HepG2 (cell line): Measurements from ENCODE around the gene ZNF763. TPM values are rescaled to one million over a fixed set of nuclear protein-coding genes. Genes with fewer than 3 reads are reported as not detected.
A peak's percentile ranks its signal among the peaks of the same experiment; 100 is the strongest.

Experiments used
- ATAC-seq: fragments of 200-7000 bp; cut with Tn5 transposase; 3 replicates; pipeline ENCODE4 v1.9.1; 2020; ENCODE audit warnings: mild to moderate bottlenecking, moderate library complexity
- BruUV-seq: library from RNA; stranded (reverse); fragments of 400-500 nt; replicated peaks from 2 replicates; lab custom pipeline; 2021; lab: Mats Ljungman, UMichigan
- CTCF ChIA-PET: fragments of 300-600 bp; formaldehyde crosslinking; extraction: SDS; loops from one replicate; lab custom pipeline; 2021; ENCODE audit warnings: low total read pairs, inconsistent platforms, low intra/inter-chr PET ratio; lab: Yijun Ruan, JAX
- POLR2A ChIA-PET: fragments of 350-600 bp; sonication (Branson Sonifier 250); formaldehyde crosslinking; loops from one replicate; lab custom pipeline; 2020; ENCODE audit warnings: antibody characterized with exemption, inconsistent platforms; lab: Yijun Ruan, JAX
- DNase-seq: peaks from one replicate; pipeline ENCODE4 v3.0.0-alpha.2; 2015; ENCODE audit warnings: low spot score
- FAIRE-seq: peaks from 3 replicates; lab custom pipeline; 2011; peaks lifted over from hg19 to GRCh38; lab: Jason Lieb, UNC
- H2AFZ ChIP-seq: one replicate; pipeline ENCODE4 v1.6.1; 2011; ENCODE audit warnings: low read length, inconsistent platforms
- H3K27ac ChIP-seq: fragments of 300-600 bp; 3 replicates; pipeline ENCODE4 v1.8.0; 2011; ENCODE audit warnings: mixed run types, mild to moderate bottlenecking, mixed read lengths, low read length, inconsistent platforms; ENCODE audit not compliant: insufficient read depth; ENCODE audit errors: extremely low read length
- H3K27me3 ChIP-seq, 2 experiments: fragments of 200-600 bp in 1 of 2; 2 replicates in 1 of 2; 3 replicates in 1 of 2; pipeline versions ENCODE4 v1.6.0 to v1.8.0; 2011; ENCODE audit warnings: low read length in 2 of 2, mild to moderate bottlenecking in 2 of 2, moderate library complexity in 2 of 2, inconsistent platforms in 1 of 2; ENCODE audit not compliant: insufficient read depth in 2 of 2, control insufficient read depth in 1 of 2
- H3K36me3 ChIP-seq, 2 experiments: fragments of 200-600 bp in 1 of 2; replicated peaks in 1 of 2; 2 replicates in 1 of 2; 3 replicates in 1 of 2; pipeline versions ENCODE4 v1.5.1 to v1.8.0; 2011; ENCODE audit warnings: low read length in 2 of 2, inconsistent platforms in 1 of 2; ENCODE audit not compliant: insufficient read depth in 2 of 2, control insufficient read depth in 1 of 2
- H3K4me1 ChIP-seq: 2 replicates; pipeline ENCODE4 v1.5.1; 2012; ENCODE audit warnings: low read length, inconsistent platforms; ENCODE audit not compliant: insufficient read depth
- H3K4me2 ChIP-seq: 2 replicates; pipeline ENCODE4 v1.6.0; 2011; ENCODE audit warnings: low read depth, low read length, inconsistent platforms
- H3K4me3 ChIP-seq, 3 experiments: fragments of 200-600 bp in 1 of 3; sonication (generic), shearing (Covaris generic) in 1 of 3; replicated peaks in 1 of 3; 2 replicates each; pipeline ENCODE4 v1.5.1; 2011 to 2016; ENCODE audit warnings: low read length in 3 of 3, inconsistent platforms in 2 of 3, low read depth in 2 of 3, mild to moderate bottlenecking in 2 of 3, control low read depth in 1 of 3, mixed read lengths in 1 of 3; ENCODE audit not compliant: insufficient read depth in 1 of 3
- H3K79me2 ChIP-seq: one replicate; pipeline ENCODE4 v1.6.1; 2011; ENCODE audit warnings: low read length, inconsistent platforms; ENCODE audit not compliant: insufficient read depth
- H3K9ac ChIP-seq: 2 replicates; pipeline ENCODE4 v1.6.0; 2011; ENCODE audit warnings: mild to moderate bottlenecking, low read depth, low read length, inconsistent platforms; ENCODE audit not compliant: insufficient read depth
- H3K9me3 ChIP-seq: 2 replicates; pipeline ENCODE4 v1.5.1; 2012; ENCODE audit warnings: mild to moderate bottlenecking, low read length
- H4K20me1 ChIP-seq: 2 replicates; pipeline ENCODE4 v1.6.0; 2011; ENCODE audit warnings: inconsistent platforms, mild to moderate bottlenecking, low read length, moderate library complexity; ENCODE audit not compliant: insufficient read depth
- CENPX ChIP-seq: sonication (generic); formaldehyde crosslinking; IDR thresholded peaks from 2 replicates; pipeline ENCODE4 v1.9.0; 2021; ENCODE audit warnings: mild to moderate bottlenecking, missing genetic modification reagents, moderate library complexity
- HNRNPUL1 ChIP-seq: fragments of 200-400 bp; formaldehyde crosslinking; IDR thresholded peaks from 2 replicates; pipeline ENCODE4 v1.6.1; 2017; ENCODE audit warnings: low read depth, mild to moderate bottlenecking, low read length, moderate library complexity
- KLF15 ChIP-seq: sonication (generic); formaldehyde crosslinking; IDR thresholded peaks from 2 replicates; pipeline ENCODE4 v1.8.1; 2023; ENCODE audit warnings: borderline replicate concordance, mild to moderate bottlenecking, inconsistent platforms, missing genetic modification reagents, mixed read lengths
- MEF2D ChIP-seq: sonication (generic); formaldehyde crosslinking; IDR thresholded peaks from 2 replicates; pipeline ENCODE4 v1.5.1; 2020; ENCODE audit warnings: mild to moderate bottlenecking, missing genetic modification reagents
- MYC ChIP-seq: sonication (generic); formaldehyde crosslinking; IDR thresholded peaks from 2 replicates; pipeline ENCODE4 v1.9.0; 2021; ENCODE audit warnings: missing genetic modification reagents, borderline replicate concordance
- NR2F1 ChIP-seq, 2 experiments: fragments of 450-650 bp in 1 of 2; formaldehyde crosslinking in 1 of 2; IDR thresholded peaks; 2 replicates each; pipeline versions ENCODE4 v1.5.0 to v1.6.1; 2016 to 2020; ENCODE audit warnings: mild to moderate bottlenecking in 1 of 2, missing compliant biosample characterization in 1 of 2, missing genetic modification reagents in 1 of 2, moderate library complexity in 1 of 2
- PCBP2 ChIP-seq: fragments of 200-400 bp; formaldehyde crosslinking; optimal IDR thresholded peaks from 2 replicates; pipeline ENCODE3; 2018; ENCODE audit warnings: low read length, low read depth; ENCODE audit not compliant: poor library complexity, severe bottlenecking
- PPARG ChIP-seq: conservative IDR thresholded peaks from 2 replicates; pipeline ENCODE4 v1.6.1; 2016; ENCODE audit warnings: missing biosample characterization, missing genetic modification reagents
- RAD21 ChIP-seq: fragments of 450-650 bp; formaldehyde crosslinking; IDR thresholded peaks from 2 replicates; pipeline ENCODE4 v1.5.0; 2020; ENCODE audit warnings: mild to moderate bottlenecking
- RFXANK ChIP-seq: IDR thresholded peaks from 2 replicates; pipeline ENCODE4 v1.6.1; 2016
- XRCC5 ChIP-seq: fragments of 200-400 bp; formaldehyde crosslinking; optimal IDR thresholded peaks from 2 replicates; pipeline ENCODE3; 2017; ENCODE audit warnings: mild to moderate bottlenecking, low read length
- ZNF496 ChIP-seq: sonication (generic); formaldehyde crosslinking; IDR thresholded peaks from 2 replicates; pipeline ENCODE4 v1.8.1; 2023; ENCODE audit warnings: mild to moderate bottlenecking, moderate library complexity, missing genetic modification reagents; ENCODE audit not compliant: insufficient replicate concordance
- ZNF501 ChIP-seq: sonication (generic); formaldehyde crosslinking; IDR thresholded peaks from 2 replicates; pipeline ENCODE4 v1.5.1; 2020; ENCODE audit warnings: mild to moderate bottlenecking, moderate library complexity, missing genetic modification reagents
- ZNF546 ChIP-seq: sonication (generic); formaldehyde crosslinking; conservative IDR thresholded peaks from 2 replicates; pipeline ENCODE4 v1.8.1; 2023; ENCODE audit warnings: mild to moderate bottlenecking, missing genetic modification reagents
- ZNF614 ChIP-seq: IDR thresholded peaks from 2 replicates; pipeline ENCODE4 v1.6.1; 2018; ENCODE audit warnings: missing biosample characterization, missing genetic modification reagents, inconsistent platforms, borderline replicate concordance
- ZNF652 ChIP-seq: IDR thresholded peaks from 2 replicates; pipeline ENCODE4 v1.6.1; 2016; ENCODE audit warnings: low read depth, borderline replicate concordance
- WGBS: methylation state at CpG from one replicate; pipeline ENCODE4 v1.1.6; 2017; ENCODE audit warnings: low lambda C conversion rate; 5-methylcytosine and 5-hydroxymethylcytosine counted together
- in situ Hi-C: cut with HindIII; loops from 2 replicates; pipeline ENCODE4 v1.10.0; 2017; ENCODE audit warnings: low pct_unique_long_range_greater_than_20kb; ENCODE audit not compliant: extremely low pct_ligation_motif_present
- intact Hi-C: fragments of 100-400 bp; cut with micrococcal nuclease; formaldehyde crosslinking; loops from one replicate; pipeline ENCODE4 v1.10.0; 2022; ENCODE audit not compliant: unreplicated experiment
- polyA plus RNA-seq, 8 experiments: library from polyadenylated mRNA; depleted of rRNA in 3 of 8; stranded (reverse) in 7 of 8; unstranded in 1 of 8; fragments of >200 nt; fragmentation: Illumina TruSeq in 4 of 8; extraction: Trizol in 4 of 8; gene quantifications; 2 replicates each; pipeline versions ENCODE4 v1.2.1 to v1.2.3, GENCODE V29; 2011 to 2016; ENCODE audit warnings: low read depth in 4 of 8, missing spikeins in 1 of 8, mixed read lengths in 1 of 8; ENCODE audit not compliant: insufficient read depth in 1 of 8
- total RNA-seq, 5 experiments: library from RNA; depleted of rRNA; stranded (reverse); fragments of >200 nt; fragmentation: Illumina TruSeq; extraction: Trizol; gene quantifications; 2 replicates each; pipeline ENCODE4 v1.2.3, GENCODE V29; 2016; ENCODE audit warnings: low read depth in 1 of 5
- TF ChIP-seq, protein P1 (sequence below): sonication (generic); formaldehyde crosslinking; IDR thresholded peaks from 2 replicates; pipeline ENCODE4 v1.4.0; 2020; ENCODE audit warnings: missing genetic modification reagents, mild to moderate bottlenecking, borderline replicate concordance
- TF ChIP-seq, protein P2 (sequence below): sonication (generic); formaldehyde crosslinking; IDR thresholded peaks from 2 replicates; pipeline ENCODE4 v1.8.1; 2022; ENCODE audit warnings: mild to moderate bottlenecking, missing genetic modification reagents

ZNF763 gene
- total and polyA plus RNA-seq, 2 of the 13 experiments (the other 11 are each of a cell fraction or from before 2014, with no cell fraction given) = 0.08 to 0.42 TPM

DNA sequence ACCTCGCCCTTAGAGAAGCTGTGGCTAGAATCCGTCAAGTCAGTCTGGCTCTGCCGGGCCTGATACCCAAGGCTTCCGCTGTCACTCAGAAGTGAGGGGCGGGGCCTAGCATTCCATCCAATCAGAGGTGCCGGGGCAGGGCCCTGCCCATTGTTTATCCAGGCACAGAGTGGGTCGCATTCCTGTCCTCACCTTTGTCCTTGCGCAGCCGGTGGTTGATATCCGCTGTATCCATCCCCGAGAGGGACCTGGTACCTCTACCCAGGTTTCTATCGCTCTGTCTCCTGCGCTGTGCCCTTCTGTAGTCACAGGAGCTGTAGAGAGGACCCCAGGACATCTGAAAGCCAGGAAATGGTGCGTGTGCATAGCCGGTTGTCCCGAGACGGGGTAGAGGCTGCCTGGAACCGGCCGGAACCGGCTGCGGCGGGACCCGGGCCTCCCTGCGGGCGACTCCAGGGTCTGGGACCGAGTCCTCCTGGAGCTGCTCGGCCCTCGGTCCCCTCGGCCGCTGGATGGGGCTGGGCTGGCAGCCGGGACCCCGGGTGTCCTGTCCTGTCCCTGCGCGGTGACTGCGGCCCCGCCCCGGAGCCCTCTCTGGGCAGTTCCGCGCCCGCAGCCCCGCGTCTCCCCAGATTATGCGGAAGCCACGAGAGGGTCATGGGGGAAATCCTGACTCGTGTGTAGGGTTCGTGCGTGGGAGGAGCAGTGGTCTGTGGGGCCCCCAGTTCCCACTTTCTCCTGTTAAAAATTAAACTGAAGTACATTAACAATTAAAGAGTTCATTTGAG is at the start of gene ZNF763 (continued):
- TF ChIP-seq ZNF546 (CRISPR knock-in tag) (no peak), MEF2D (no peak), NR2F1 (CRISPR knock-in tag; IDR thresholded peaks at IDR 0.05) (no peak), CENPX (no peak), PPARG (CRISPR knock-in tag) (no peak), MYC (peak; percentile 2; the same call in 1 of the 2 replicates)

DNA sequence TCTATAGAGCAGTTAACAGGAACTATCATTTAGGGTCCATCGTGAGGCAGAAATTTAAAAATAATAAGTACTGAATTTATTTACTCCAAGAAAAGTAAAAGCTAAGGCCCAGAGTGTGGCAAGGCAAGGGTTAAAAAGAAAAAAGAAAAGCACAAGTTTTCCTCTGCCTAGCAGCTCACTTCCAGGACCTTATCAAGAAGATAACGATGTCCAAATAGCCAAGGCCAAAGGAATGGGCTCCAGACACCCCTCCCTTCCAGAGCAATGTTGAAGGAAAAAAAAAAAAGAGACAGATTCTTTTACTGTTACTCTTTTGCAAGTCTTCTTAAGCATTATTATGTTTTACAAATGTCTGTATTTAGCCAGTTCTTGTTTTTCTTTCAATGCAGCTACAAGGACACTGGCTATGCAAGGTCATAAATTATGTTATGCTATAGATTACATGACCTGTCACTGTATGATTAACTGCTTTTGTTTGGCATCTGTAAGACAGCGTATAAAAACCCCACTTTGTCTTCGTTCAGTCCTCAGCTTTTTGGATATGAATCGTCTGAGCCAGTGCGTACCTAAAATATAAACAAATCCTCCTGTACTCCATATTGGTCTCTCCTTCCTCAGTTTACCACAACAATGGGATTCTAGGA is 42.9 kb upstream of the ZNF763 start:
- Histone ChIP-seq H3K9me3 (no peaks in the 10 kb centered on the region), H3K4me2 (no peak overlapping the region), H2AFZ (no peak overlapping the region), H3K79me2 (peaks cover 5% of the 10 kb centered on the region), H3K4me3 (no peak overlapping the region), H3K27ac (no peak overlapping the region), H3K27me3 (no peaks in the 10 kb centered on the region; a peak in 1 of 5 replicates), H4K20me1 (no peaks in the 10 kb centered on the region), H3K9ac (no peak overlapping the region), H3K4me1 (peaks cover 40% of the 10 kb centered on the region), H3K36me3 (no peaks in the 10 kb centered on the region)
- WGBS = 32% methylated on average over 6 of the region's 6 CpGs
- ATAC-seq (no peak), DNase-seq (no peak), FAIRE-seq (no peak)
- BruUV-seq = no TSS peak
- POLR2A ChIA-PET = interaction anchor here (0.9 kb wide), 1 partner anchor 34 kb away, joined by 3 read pairs; the partner anchor contains the start of gene ZNF69
- intact Hi-C loops = loop anchor here (5.0 kb wide), 1 partner anchor 35 kb away; the partner anchor contains the start of gene ZNF69
- in situ Hi-C loops = no loop called here
- CTCF ChIA-PET = no interaction called here
- TF ChIP-seq RFXANK (CRISPR knock-in tag) (no peak), ZNF496 (CRISPR knock-in tag) (no peak), RAD21 (CRISPR knock-in tag) (no peak), ZNF501 (CRISPR knock-in tag) (no peak), HNRNPUL1 (no peak), XRCC5 (no peak), KLF15 (CRISPR knock-in tag) (no peak), PCBP2 (no peak), ZNF652 (CRISPR knock-in tag) (peak; percentile 89), ZNF614 (CRISPR knock-in tag) (no peak)
- TF ChIP-seq, protein P1, sequence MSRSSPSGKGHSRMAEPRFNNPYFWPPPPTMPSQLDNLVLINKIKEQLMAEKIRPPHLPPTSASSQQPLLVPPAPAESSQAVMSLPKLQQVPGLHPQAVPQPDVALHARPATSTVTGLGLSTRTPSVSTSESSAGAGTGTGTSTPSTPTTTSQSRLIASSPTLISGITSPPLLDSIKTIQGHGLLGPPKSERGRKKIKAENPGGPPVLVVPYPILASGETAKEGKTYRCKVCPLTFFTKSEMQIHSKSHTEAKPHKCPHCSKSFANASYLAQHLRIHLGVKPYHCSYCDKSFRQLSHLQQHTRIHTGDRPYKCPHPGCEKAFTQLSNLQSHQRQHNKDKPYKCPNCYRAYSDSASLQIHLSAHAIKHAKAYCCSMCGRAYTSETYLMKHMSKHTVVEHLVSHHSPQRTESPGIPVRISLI (CRISPR knock-in tag) = peak; percentile 40; the same call in 1 of the 2 replicates
- TF ChIP-seq, protein P2, sequence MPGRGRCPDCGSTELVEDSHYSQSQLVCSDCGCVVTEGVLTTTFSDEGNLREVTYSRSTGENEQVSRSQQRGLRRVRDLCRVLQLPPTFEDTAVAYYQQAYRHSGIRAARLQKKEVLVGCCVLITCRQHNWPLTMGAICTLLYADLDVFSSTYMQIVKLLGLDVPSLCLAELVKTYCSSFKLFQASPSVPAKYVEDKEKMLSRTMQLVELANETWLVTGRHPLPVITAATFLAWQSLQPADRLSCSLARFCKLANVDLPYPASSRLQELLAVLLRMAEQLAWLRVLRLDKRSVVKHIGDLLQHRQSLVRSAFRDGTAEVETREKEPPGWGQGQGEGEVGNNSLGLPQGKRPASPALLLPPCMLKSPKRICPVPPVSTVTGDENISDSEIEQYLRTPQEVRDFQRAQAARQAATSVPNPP (CRISPR knock-in tag) = no peak
